OCI-M2 (cell line): ENCODE results near the gene ATP9B.
"Not testable (repeated sequence)": the region's sequence is repeated elsewhere in the genome, so short reads cannot be mapped to it uniquely, and the experiment has no call there.

Experiments
- DNase-seq: peaks from one replicate; lab custom pipeline; 2025; ENCODE audit not compliant: unreplicated experiment; lab: John Stamatoyannopoulos, UW

Gene ATP9B

GRCh38 chr18:79070486-79070885 lies 1.3 kb downstream of the ATP9B start:
- no peak for DNase-seq

- DNase-seq = no peak
These were observed 1.8 kb downstream of the ATP9B start for GRCh38 chr18:79071037-79071436.

DNA sequence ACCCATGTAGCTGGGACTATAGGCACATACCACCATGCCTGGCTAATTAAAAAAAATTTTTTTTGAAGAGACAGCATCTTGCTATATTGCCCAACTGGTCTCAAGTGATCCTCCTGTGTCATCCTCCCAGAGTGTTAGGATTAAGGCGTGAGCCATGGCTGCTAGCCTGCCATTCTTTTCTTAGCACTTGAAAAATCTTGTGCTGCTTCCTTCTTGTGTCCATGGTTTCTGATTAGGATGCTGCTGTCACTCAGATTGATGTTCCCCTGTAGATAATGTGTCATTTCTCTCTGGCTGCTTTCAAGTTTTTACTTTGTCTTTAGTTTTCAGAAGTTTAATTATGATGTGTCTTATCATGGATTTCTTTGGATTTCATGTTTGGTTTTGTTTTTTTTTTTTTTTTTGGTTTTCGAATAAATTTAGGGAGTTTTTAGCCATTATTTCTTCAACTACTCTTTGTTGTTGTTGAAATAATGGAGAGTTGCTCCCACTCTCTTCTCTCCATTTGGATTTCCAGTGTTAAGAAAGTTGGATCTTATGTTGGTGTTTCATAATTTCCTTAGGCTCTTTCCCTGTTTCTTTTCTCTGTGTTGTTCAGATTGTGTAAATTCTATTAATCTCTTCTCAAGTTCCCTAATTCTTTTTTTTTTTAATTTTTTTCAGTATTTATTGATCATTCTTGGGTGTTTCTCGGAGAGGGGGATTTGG lies 2.5 kb downstream of the ATP9B start:
- DNase-seq = no peak

DNA sequence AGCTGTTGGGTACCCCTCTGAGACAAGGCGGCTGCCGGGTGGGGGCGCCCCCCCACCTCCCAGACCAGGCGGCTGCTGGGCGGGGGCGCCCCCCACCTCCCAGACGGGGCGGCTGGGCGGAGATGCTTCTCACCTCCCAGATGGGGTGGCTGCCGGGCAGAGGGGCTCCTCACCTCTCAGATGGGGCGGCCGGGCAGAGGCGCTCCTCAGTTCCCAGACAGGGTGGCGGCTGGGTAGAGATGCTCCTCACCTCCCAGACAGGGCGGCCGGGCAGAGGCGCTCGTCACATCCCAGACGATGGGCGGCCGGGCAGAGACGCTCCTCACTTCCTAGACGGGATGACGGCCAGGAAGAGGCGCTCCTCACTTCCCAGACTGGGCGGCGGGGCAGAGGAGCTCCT lies 3.5 kb downstream of the ATP9B start:
- not testable (repeated sequence) for DNase-seq

GRCh38 chr18:79077181-79077580 lies 8.0 kb downstream of the ATP9B start:
- DNase-seq = no peak

GRCh38 chr18:79078791-79079190 lies 9.6 kb downstream of the ATP9B start:
- DNase-seq = not testable (repeated sequence)

- DNase-seq = no peak
These were observed 23.7 kb downstream of the ATP9B start for GRCh38 chr18:79092874-79093273.

DNA sequence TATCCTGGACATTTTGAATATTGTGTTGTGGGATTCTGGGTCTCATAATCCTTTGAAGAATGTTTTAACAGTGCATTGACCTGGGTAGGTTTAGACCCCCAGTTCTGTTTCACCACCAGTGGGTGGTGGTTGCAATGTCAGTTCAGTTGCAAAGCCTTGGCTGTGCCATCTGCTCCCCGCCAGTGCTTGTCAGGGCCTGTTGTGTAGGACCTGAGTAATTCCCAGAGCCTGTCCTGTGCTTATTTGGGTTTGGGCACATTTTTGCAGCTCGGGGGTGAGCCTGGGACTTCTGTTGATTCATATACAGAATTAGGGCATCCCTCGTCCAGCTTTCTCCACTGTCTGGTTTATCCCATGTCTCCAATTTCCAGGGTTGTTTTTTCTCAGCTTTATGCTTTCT lies 24.8 kb downstream of the ATP9B start:
- no peak for DNase-seq

DNA sequence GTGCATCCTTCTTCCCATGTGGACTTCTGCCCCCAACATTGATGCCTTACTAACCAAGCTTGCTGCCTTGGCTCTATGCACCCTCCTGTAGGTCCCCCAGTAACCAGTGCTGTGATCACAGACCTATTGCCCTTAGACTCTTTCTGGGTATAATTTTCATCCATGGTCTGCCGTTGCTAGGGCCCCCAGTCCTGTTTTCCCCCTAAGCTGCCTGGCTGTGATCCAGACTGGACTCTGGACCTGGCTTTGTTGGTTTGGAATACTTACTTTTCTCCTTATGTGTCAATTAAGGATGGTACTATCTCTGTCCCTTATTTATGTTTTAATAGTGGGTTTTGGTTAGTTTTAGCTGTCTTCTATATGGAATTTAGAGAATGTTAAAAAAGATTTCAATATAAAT lies 26.0 kb downstream of the ATP9B start:
- DNase-seq = no peak

DNA sequence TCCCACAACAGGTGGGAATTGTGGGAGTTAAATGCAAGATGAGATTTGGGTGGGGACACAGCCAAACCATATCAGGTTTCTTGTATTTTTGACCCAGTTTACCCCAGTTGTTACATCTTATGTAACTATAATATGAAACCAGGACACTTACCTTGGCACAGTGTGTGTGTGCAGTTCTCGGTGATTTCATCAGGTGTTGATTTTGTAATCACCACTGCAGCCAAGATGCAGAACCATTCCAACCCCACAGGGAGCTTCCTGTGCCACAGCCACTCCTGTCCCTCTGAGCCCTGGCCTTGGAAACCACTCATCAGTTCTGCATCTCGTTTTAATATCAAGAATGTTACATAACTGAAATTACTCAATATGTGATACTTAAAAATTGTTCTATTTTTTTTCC lies 31.8 kb downstream of the ATP9B start:
- DNase-seq = no peak

DNA sequence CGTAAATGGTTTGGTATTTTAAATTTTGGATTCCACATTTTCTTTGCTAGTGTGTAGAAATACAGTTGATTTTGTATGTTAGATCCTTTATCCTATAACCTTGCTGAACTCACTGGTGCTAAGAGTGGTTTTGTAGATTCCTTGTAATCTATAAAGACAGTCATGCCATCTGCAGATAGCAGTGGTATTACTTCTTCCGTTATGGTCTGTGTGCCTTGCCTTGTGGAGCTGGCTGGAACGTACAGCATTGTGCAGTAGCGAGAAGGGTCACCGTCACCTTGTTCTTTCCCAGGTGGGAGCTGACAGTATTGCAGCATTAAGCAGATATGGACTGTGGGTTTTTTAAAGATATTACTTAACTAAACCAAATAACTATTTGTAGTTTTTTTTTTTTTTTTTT lies 33.7 kb downstream of the ATP9B start:
- no peak for DNase-seq

DNA sequence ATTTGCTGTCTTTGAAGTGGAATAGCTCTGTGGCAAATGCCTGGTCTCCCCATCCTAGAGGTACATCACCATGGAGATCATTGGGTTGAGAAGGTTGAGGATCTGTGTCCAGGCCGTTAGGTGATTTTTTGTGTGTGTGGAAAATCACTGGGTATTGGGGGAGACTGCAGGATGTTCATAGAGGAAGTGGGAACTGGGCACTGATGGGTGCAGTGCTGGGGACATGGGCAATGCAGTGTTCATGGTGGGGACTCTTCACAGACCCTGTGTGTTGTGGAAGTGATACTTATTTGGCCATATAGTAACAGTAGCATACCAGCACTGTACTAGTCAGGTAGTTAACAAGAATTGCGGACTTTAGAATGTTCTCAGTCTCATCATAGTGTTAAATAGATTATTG lies 34.9 kb downstream of the ATP9B start:
- no peak for DNase-seq

DNA sequence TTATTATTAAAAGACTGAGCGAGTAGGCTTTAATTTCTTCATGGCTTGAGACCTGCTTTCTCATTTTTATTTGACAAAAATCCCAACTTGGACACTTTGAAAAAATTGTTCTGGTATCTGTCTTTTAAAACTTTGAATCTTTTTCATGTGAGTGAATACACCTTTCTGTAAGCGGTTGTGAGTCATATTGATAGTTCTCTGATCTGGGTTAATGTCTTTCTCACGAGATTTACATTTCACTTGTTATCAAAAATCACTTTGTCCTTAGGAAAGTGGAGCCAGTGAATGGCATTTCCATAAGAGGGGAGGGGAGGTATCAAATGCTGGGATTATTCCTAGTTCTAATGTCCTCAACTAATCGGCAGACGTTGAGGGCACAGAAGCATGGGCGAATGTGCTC lies 36.3 kb downstream of the ATP9B start:
- DNase-seq = no peak

- no peak for DNase-seq
These were observed 36.9 kb downstream of the ATP9B start for GRCh38 chr18:79106084-79106483.

GRCh38 chr18:79107886-79108285 lies 38.7 kb downstream of the ATP9B start:
- DNase-seq = no peak

DNA sequence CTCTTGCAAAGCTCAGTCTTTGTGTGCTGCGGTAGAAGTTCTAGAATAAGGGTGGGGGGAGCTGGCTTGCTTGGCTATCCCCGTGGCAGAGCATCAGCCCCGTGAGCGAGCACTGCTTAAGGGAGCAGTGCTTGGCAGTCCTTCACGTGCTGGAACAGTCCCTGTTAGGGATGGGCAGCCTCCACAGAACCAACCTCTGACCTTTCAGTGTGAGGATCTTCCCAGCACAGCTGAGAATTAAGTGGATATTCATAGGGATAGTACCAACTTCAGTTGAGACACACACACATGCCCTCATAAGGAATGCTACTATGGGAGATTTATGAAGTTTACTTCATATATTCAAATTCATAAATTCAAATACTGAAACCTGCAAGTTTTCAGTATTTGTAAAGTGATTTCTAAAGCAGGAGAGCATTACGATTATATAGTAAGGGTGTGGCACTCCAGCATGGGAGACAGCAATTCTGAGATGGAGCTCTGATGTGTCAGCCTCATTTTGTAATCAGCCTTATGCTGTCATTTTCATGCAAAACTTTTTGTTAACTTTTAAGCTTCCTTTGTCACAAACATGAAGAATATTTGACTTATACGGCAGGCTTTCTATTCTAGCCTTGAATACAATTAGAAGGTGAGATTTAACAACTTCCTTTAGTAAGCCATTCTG lies 39.5 kb downstream of the ATP9B start:
- DNase-seq = no peak

- DNase-seq = no peak
These were observed 42.3 kb downstream of the ATP9B start for GRCh38 chr18:79111483-79111882.

GRCh38 chr18:79117385-79117784 lies 48.2 kb downstream of the ATP9B start:
- DNase-seq = no peak

- no peak for DNase-seq
These were observed 48.6 kb downstream of the ATP9B start for GRCh38 chr18:79117788-79118187.

- no peak for DNase-seq
These were observed 49.6 kb downstream of the ATP9B start for GRCh38 chr18:79118797-79119196.

GRCh38 chr18:79121746-79122474 lies 52.7 kb downstream of the ATP9B start:
- DNase-seq = no peak

- DNase-seq = no peak
These were observed 54.8 kb downstream of the ATP9B start for GRCh38 chr18:79123948-79124347.
